HT1080 (cell line): ENCODE results near the gene FADS6. TPM values are rescaled to one million over a fixed set of nuclear protein-coding genes. Genes with fewer than 3 reads are reported as not detected.
A peak's percentile ranks its signal among the peaks of the same experiment; 100 is the strongest.

Experiments
- DNase-seq: peaks from one replicate; pipeline ENCODE4 v3.0.0-alpha.2; 2015; ENCODE audit warnings: low read depth
- total RNA-seq: library from RNA; depleted of rRNA; stranded (reverse); fragments of >200 nt; shearing (Covaris generic); gene quantifications from 2 replicates; pipeline ENCODE4 v1.2.3, GENCODE V29; 2014; rRNA removed

FADS6 gene
- total RNA-seq, 1 experiment from 2014 or later = not detected

DNA sequence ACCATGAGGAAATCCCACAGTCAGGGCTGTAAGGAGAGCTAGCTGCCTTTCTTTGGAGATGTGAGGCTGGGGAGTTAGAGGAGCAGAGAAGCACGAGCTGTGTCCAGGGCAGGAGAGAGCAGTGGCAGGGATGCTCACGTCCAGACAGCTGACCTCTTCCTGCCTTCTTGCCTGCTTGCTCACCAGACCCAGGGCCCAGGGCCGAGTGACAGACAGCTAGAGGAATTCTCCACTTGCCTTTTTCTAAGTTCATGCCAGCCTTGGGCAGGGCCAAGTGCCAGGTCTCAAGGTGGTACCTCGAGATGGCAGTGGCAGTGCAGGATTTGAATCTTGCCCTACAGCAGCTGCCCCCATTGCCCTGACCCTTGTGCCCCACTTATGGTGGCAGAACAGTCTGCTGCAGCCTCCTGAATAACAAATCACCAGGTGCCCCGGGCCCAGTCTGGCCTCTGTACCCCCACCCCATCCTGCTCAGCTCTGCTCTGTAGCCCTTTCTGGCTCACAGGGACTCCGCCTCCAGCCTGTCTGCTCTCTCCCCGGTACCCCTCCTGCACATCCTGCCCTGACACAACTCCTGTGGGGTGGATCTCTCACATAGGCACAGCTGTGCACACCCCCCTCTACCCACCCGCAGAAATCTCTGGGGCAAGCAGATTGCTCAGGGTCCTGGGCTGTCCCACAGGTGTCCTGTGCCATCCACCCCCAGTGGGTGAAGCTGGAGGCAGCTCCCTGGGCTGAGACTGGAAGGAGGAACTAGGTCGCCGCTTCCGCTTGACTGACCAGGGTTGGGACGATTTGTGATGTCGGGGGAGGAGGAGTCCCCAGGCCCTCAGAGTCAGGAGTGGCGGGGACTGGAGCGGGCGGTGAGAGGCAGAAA is 59.7 kb downstream of the FADS6 start:
- peak; percentile 47 for DNase-seq

GRCh38 chr17:74832421-74832820 is 61.0 kb downstream of the FADS6 start:
- no peak for DNase-seq

GRCh38 chr17:74831444-74832146 is 61.8 kb downstream of the FADS6 start:
- no peak for DNase-seq

DNA sequence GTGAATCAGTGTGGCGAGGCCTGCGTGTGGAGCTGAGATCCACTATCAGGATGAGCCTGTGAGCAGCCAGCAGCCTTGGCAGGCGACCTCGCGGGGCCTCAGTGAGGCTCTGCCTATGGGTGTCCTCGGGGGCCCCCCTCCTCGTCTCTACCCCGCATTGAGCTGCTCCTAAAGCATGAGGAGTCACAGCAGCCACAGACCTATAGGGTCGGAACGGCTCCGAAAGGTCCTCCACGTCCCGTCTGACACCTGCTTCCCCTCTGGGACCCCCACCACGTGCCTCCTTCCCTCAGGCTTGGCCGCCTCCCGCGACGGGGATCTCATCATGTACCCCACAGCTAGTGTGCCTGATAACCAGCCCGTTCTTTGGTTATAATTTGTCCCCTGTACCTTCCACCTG is 62.6 kb downstream of the FADS6 start:
- DNase-seq = no peak

- DNase-seq = no peak
These were observed 65.6 kb downstream of the FADS6 start for GRCh38 chr17:74827800-74828199.

Other genes starting within 250 kb of the FADS6 start
- gene CD300LF, start 180.7 kb downstream of the FADS6 start, total RNA-seq = not detected in 2 replicates
- 0.11 and 0.20 TPM in 2 replicates for gene RAB37, start 156.4 kb downstream of the FADS6 start, total RNA-seq
- 32.8 and 41.8 TPM in 2 replicates for gene NHERF1, start 145.0 kb downstream of the FADS6 start, total RNA-seq
- 21.9 and 32.6 TPM in 2 replicates for gene NAT9, start 117.3 kb downstream of the FADS6 start, total RNA-seq
- 0.07 and 0.10 TPM in 2 replicates for gene GRIN2C, start 33.7 kb downstream of the FADS6 start, total RNA-seq
- 46.9 and 48.7 TPM in 2 replicates for gene FDXR, start 20.6 kb downstream of the FADS6 start, total RNA-seq
- gene USH1G, start 29.6 kb upstream of the FADS6 start, total RNA-seq = not detected in 2 replicates
- not detected in 2 replicates for gene OTOP2, start 30.6 kb upstream of the FADS6 start, total RNA-seq
- gene OTOP3, start 42.3 kb upstream of the FADS6 start, total RNA-seq = not detected in 2 replicates
- gene HID1, start 79.1 kb upstream of the FADS6 start, total RNA-seq = 0.13 and 1.8 TPM in 2 replicates
- gene CDR2L, start 94.0 kb upstream of the FADS6 start, total RNA-seq = 3.6 and 3.8 TPM in 2 replicates
- 110 and 114 TPM in 2 replicates for gene MRPL58, start 119.0 kb upstream of the FADS6 start, total RNA-seq
- 259 and 270 TPM in 2 replicates for gene ATP5PD, start 153.3 kb upstream of the FADS6 start, total RNA-seq
- gene KCTD2, start 153.6 kb upstream of the FADS6 start, total RNA-seq = 17.2 and 18.6 TPM in 2 replicates
- not detected in 2 replicates for gene SLC16A5, start 194.3 kb upstream of the FADS6 start, total RNA-seq
- 8.0 and 8.2 TPM in 2 replicates for gene ARMC7, start 216.3 kb upstream of the FADS6 start, total RNA-seq
- 150 and 161 TPM in 2 replicates for gene NT5C, start 238.1 kb upstream of the FADS6 start, total RNA-seq